HEK293 (cell line): ENCODE results near the gene CFAP299.

Experiments
- CTCF ChIA-PET: fragments of 350-600 bp; formaldehyde crosslinking; extraction: SDS; loops from one replicate; lab custom pipeline; 2021; ENCODE audit warnings: antibody characterized with exemption; lab: Yijun Ruan, JAX
- POLR2A ChIA-PET: fragments of 300-600 bp; formaldehyde crosslinking; extraction: SDS; loops from one replicate; lab custom pipeline; 2020; ENCODE audit warnings: antibody characterized with exemption, inconsistent platforms; lab: Yijun Ruan, JAX
- H3K27ac ChIP-seq: fragments of 200-500 bp; sonication (Bioruptor generic); 2 replicates; pipeline ENCODE4 v1.5.1; 2014; ENCODE audit warnings: low read depth, low read length, control low read depth, inconsistent platforms; ENCODE audit errors: extremely low read depth
- H3K36me3 ChIP-seq, 2 experiments: fragments of 200-500 bp in 1 of 2; sonication (Bioruptor generic) in 1 of 2; 1 replicate in 1 of 2; 2 replicates in 1 of 2; pipeline ENCODE4 v1.5.1; 2014 to 2017; ENCODE audit warnings: inconsistent platforms in 2 of 2, low read length in 2 of 2; ENCODE audit not compliant: control insufficient read depth in 2 of 2, insufficient read depth in 1 of 2
- H3K4me1 ChIP-seq: fragments of 200-500 bp; sonication (Bioruptor generic); 2 replicates; pipeline ENCODE4 v1.5.1; 2014; ENCODE audit warnings: mild to moderate bottlenecking, low read length, inconsistent platforms; ENCODE audit not compliant: control insufficient read depth, insufficient read depth
- H3K4me3 ChIP-seq: 2 replicates; pipeline ENCODE4 v1.5.1; 2011; ENCODE audit warnings: low read depth, mild to moderate bottlenecking, control low read depth, low read length, moderate library complexity
- H3K9me3 ChIP-seq: fragments of 200-500 bp; sonication (Bioruptor generic); 2 replicates; pipeline ENCODE4 v1.5.1; 2014; ENCODE audit warnings: low read depth, low read length, inconsistent platforms; ENCODE audit not compliant: control insufficient read depth, insufficient read depth
- BCL6B ChIP-seq: fragments of 450-650 bp; formaldehyde crosslinking; IDR thresholded peaks from 2 replicates; pipeline ENCODE4 v1.5.1; 2017; ENCODE audit warnings: missing biosample characterization, missing genetic modification characterization
- GLI4 ChIP-seq: fragments of 450-650 bp; formaldehyde crosslinking; IDR thresholded peaks from 2 replicates; pipeline ENCODE4 v1.5.1; 2016; ENCODE audit warnings: missing biosample characterization, missing genetic modification characterization
- IKZF3 ChIP-seq: fragments of 450-650 bp; IDR thresholded peaks from 2 replicates; pipeline ENCODE4 v1.5.0; 2018; ENCODE audit warnings: missing biosample characterization, mild to moderate bottlenecking, missing genetic modification characterization, moderate library complexity
- OVOL3 ChIP-seq: fragments of 450-650 bp; formaldehyde crosslinking; IDR thresholded peaks from 2 replicates; pipeline ENCODE4 v1.5.1; 2016; ENCODE audit warnings: missing biosample characterization, missing genetic modification characterization
- PBX3 ChIP-seq: sonication (generic); formaldehyde crosslinking; IDR thresholded peaks from 2 replicates; pipeline ENCODE4 v1.8.1; 2022; ENCODE audit warnings: mild to moderate bottlenecking, moderate library complexity, missing genetic modification reagents
- PRDM10 ChIP-seq: fragments of 450-650 bp; formaldehyde crosslinking; IDR thresholded peaks from 2 replicates; pipeline ENCODE4 v1.5.1; 2016; ENCODE audit warnings: missing biosample characterization, missing genetic modification characterization
- SCRT2 ChIP-seq: fragments of 450-650 bp; formaldehyde crosslinking; IDR thresholded peaks from 2 replicates; pipeline ENCODE4 v1.5.1; 2016; ENCODE audit warnings: missing biosample characterization, missing genetic modification characterization
- ZFP41 ChIP-seq: fragments of 450-650 bp; formaldehyde crosslinking; IDR thresholded peaks from 2 replicates; pipeline ENCODE4 v1.5.1; 2016; ENCODE audit warnings: missing biosample characterization, missing genetic modification characterization, borderline replicate concordance
- ZFP69B ChIP-seq: fragments of 450-650 bp; formaldehyde crosslinking; IDR thresholded peaks from 2 replicates; pipeline ENCODE4 v1.5.1; 2016; ENCODE audit warnings: missing biosample characterization, missing genetic modification characterization
- ZNF140 ChIP-seq: fragments of 450-650 bp; formaldehyde crosslinking; IDR thresholded peaks from 2 replicates; pipeline ENCODE4 v1.5.1; 2016; ENCODE audit warnings: missing biosample characterization, missing genetic modification characterization
- ZNF146 ChIP-seq: fragments of 450-650 bp; formaldehyde crosslinking; IDR thresholded peaks from 2 replicates; pipeline ENCODE4 v1.5.1; 2016; ENCODE audit warnings: missing biosample characterization, missing genetic modification characterization
- ZNF280C ChIP-seq: fragments of 450-650 bp; formaldehyde crosslinking; IDR thresholded peaks from 2 replicates; pipeline ENCODE4 v1.5.1; 2016; ENCODE audit warnings: missing biosample characterization, missing genetic modification characterization
- ZNF341 ChIP-seq: fragments of 450-650 bp; formaldehyde crosslinking; IDR thresholded peaks from 2 replicates; pipeline ENCODE4; 2016; ENCODE audit warnings: low read depth, missing biosample characterization, missing genetic modification characterization
- ZNF501 ChIP-seq: fragments of 450-650 bp; formaldehyde crosslinking; IDR thresholded peaks from 2 replicates; pipeline ENCODE4 v1.5.1; 2016; ENCODE audit warnings: missing biosample characterization, missing genetic modification characterization
- ZNF561 ChIP-seq: fragments of 450-650 bp; IDR thresholded peaks from 2 replicates; pipeline ENCODE4 v1.5.1; 2018; ENCODE audit warnings: missing biosample characterization, missing genetic modification characterization, borderline replicate concordance
- ZNF639 ChIP-seq: fragments of 450-650 bp; formaldehyde crosslinking; IDR thresholded peaks from 2 replicates; pipeline ENCODE4 v1.5.1; 2016; ENCODE audit warnings: missing biosample characterization, missing genetic modification characterization
- ZNF785 ChIP-seq: fragments of 450-650 bp; formaldehyde crosslinking; IDR thresholded peaks from 2 replicates; pipeline ENCODE4 v1.5.1; 2016; ENCODE audit warnings: missing biosample characterization, missing genetic modification characterization
- ZNF830 ChIP-seq: fragments of 450-650 bp; IDR thresholded peaks from 2 replicates; pipeline ENCODE4 v1.5.0; 2018; ENCODE audit warnings: missing biosample characterization, missing genetic modification characterization, low read depth, mild to moderate bottlenecking, moderate library complexity

CFAP299 gene

GRCh38 chr4:80521438-80521837, 185.9 kb downstream of the CFAP299 start:
- no peaks in the 10 kb centered on the region for H3K36me3 ChIP-seq
- no peak overlapping the region for H3K4me3 ChIP-seq
- H3K4me1 ChIP-seq, result no peaks in the 10 kb centered on the region
- TF ChIP-seq ZNF501 (tag by site-specific recombination) (no peak), ZNF639 (no peak), ZFP69B (tag by site-specific recombination) (no peak), OVOL3 (tag by site-specific recombination) (no peak), ZNF341 (no peak), BCL6B (no peak), IKZF3 (tag by site-specific recombination) (no peak), SCRT2 (no peak), ZNF561 (tag by site-specific recombination) (no peak), GLI4 (tag by site-specific recombination) (no peak), ZNF140 (tag by site-specific recombination) (no peak), PBX3 (CRISPR knock-in tag) (no peak), ZNF785 (tag by site-specific recombination) (no peak), ZNF830 (tag by site-specific recombination) (no peak), PRDM10 (tag by site-specific recombination) (no peak), ZNF146 (tag by site-specific recombination) (no peak), ZNF280C (tag by site-specific recombination) (no peak), ZFP41 (tag by site-specific recombination) (no peak)
- ChIA-PET CTCF (no interaction called here), POLR2A (no interaction called here)
- H3K27ac ChIP-seq, result no peak overlapping the region
- no peaks in the 10 kb centered on the region for H3K9me3 ChIP-seq
